SK-N-SH treated with all-trans-retinoic acid at 6 μM for 48 hours (cell line): ENCODE measurements around the gene EPB41L2.

Experiments
- ATAC-seq: fragments of 200-7000 bp; cut with Tn5 transposase; 3 replicates; pipeline ENCODE4 v1.9.1; 2020; ENCODE audit warnings: mild to moderate bottlenecking, moderate library complexity
- ARNTL ChIP-seq: fragments of 450-650 bp; formaldehyde crosslinking; IDR thresholded peaks from 2 replicates; pipeline ENCODE4 v1.5.0; 2020; ENCODE audit warnings: low read depth, mild to moderate bottlenecking, moderate library complexity, borderline replicate concordance
- BACH2 ChIP-seq: fragments of 250-450 bp; sonication (Bioruptor Pico); IDR thresholded peaks from 2 replicates; pipeline ENCODE4 v1.9.0; 2021; ENCODE audit warnings: mild to moderate bottlenecking, borderline replicate concordance
- CREB5 ChIP-seq: fragments of 250-450 bp; sonication (Bioruptor Pico); IDR thresholded peaks from 2 replicates; pipeline ENCODE4 v1.5.1; 2020; ENCODE audit warnings: low read depth, mild to moderate bottlenecking, moderate library complexity
- CSDC2 ChIP-seq: fragments of 250-450 bp; sonication (Bioruptor Pico); IDR thresholded peaks from 2 replicates; pipeline ENCODE4 v1.5.0; 2020; ENCODE audit warnings: mild to moderate bottlenecking, moderate library complexity
- ESRRG ChIP-seq: fragments of 250-450 bp; sonication (Bioruptor Pico); IDR thresholded peaks from 2 replicates; pipeline ENCODE4 v1.6.1; 2021; ENCODE audit warnings: mild to moderate bottlenecking
- GLIS3 ChIP-seq: fragments of 250-450 bp; sonication (Bioruptor Pico); IDR thresholded peaks from 2 replicates; pipeline ENCODE4 v1.5.0; 2020; ENCODE audit warnings: mild to moderate bottlenecking, moderate library complexity
- ISL1 ChIP-seq: fragments of 250-450 bp; sonication (Bioruptor Pico); IDR thresholded peaks from 2 replicates; pipeline ENCODE4 v2.1.2; 2022; ENCODE audit warnings: mild to moderate bottlenecking, moderate library complexity
- OSR1 ChIP-seq: fragments of 250-450 bp; sonication (Bioruptor Pico); IDR thresholded peaks from 2 replicates; pipeline ENCODE4 v1.8.0; 2022; ENCODE audit warnings: moderate library complexity, mild to moderate bottlenecking, inconsistent platforms
- POU6F1 ChIP-seq: fragments of 250-450 bp; sonication (Bioruptor Pico); IDR thresholded peaks from 2 replicates; pipeline ENCODE4 v1.8.0; 2021; ENCODE audit warnings: low read depth, mild to moderate bottlenecking, moderate library complexity, borderline replicate concordance
- PPARA ChIP-seq: fragments of 250-450 bp; sonication (Bioruptor Pico); IDR thresholded peaks from 2 replicates; pipeline ENCODE4 v1.5.0; 2020; ENCODE audit warnings: mild to moderate bottlenecking, borderline replicate concordance
- RARB ChIP-seq: fragments of 250-450 bp; sonication (Bioruptor Pico); IDR thresholded peaks from 2 replicates; pipeline ENCODE4 v1.8.0; 2021; ENCODE audit warnings: mild to moderate bottlenecking, moderate library complexity
- SNAI2 ChIP-seq: fragments of 250-450 bp; sonication (Bioruptor Pico); IDR thresholded peaks from 2 replicates; pipeline ENCODE4 v1.5.0; 2020; ENCODE audit warnings: mild to moderate bottlenecking, moderate library complexity
- TCF4 ChIP-seq: fragments of 250-450 bp; sonication (Bioruptor Pico); IDR thresholded peaks from 2 replicates; pipeline ENCODE4 v1.8.0; 2021; ENCODE audit warnings: mild to moderate bottlenecking, moderate library complexity, borderline replicate concordance
- TOX ChIP-seq: fragments of 250-450 bp; sonication (Bioruptor Pico); IDR thresholded peaks from 2 replicates; pipeline ENCODE4 v1.8.0; 2021; ENCODE audit warnings: mild to moderate bottlenecking, moderate library complexity, borderline replicate concordance
- ZC3H10 ChIP-seq: fragments of 250-450 bp; sonication (Bioruptor Pico); IDR thresholded peaks from 2 replicates; pipeline ENCODE4 v1.5.1; 2021; ENCODE audit warnings: mild to moderate bottlenecking, moderate library complexity
- ZFP3 ChIP-seq: fragments of 250-450 bp; sonication (Bioruptor Pico); IDR thresholded peaks from 2 replicates; pipeline ENCODE4 v1.5.0; 2020; ENCODE audit warnings: mild to moderate bottlenecking, moderate library complexity
- ZNF565 ChIP-seq: fragments of 450-650 bp; formaldehyde crosslinking; conservative IDR thresholded peaks from 2 replicates; pipeline ENCODE4 v1.5.0; 2020; ENCODE audit warnings: low read depth, mild to moderate bottlenecking, moderate library complexity
- ZNF70 ChIP-seq: fragments of 450-650 bp; formaldehyde crosslinking; IDR thresholded peaks from 2 replicates; pipeline ENCODE4 v1.5.0; 2020; ENCODE audit warnings: mild to moderate bottlenecking, moderate library complexity
- ZNF8 ChIP-seq: fragments of 450-650 bp; formaldehyde crosslinking; IDR thresholded peaks from 2 replicates; pipeline ENCODE4 v1.5.0; 2020; ENCODE audit warnings: mild to moderate bottlenecking, moderate library complexity
- TF ChIP-seq, protein P1 (sequence below): fragments of 250-450 bp; sonication (Bioruptor Pico); IDR thresholded peaks from 2 replicates; pipeline ENCODE4 v1.8.0; 2020; ENCODE audit warnings: mild to moderate bottlenecking, moderate library complexity, borderline replicate concordance
- TF ChIP-seq, protein P2 (sequence below): fragments of 250-450 bp; sonication (Bioruptor Pico); IDR thresholded peaks from 2 replicates; pipeline ENCODE4 v1.5.1; 2021; ENCODE audit warnings: mild to moderate bottlenecking, moderate library complexity

Gene EPB41L2

GRCh38 chr6:131003488-131004386 is 59.3 kb downstream of the EPB41L2 start:
- TF ChIP-seq GLIS3: no peak
- TF ChIP-seq ZC3H10 (CRISPR knock-in tag): no peak
- no peak for TF ChIP-seq ZNF565
- TF ChIP-seq BACH2 (CRISPR knock-in tag): no peak
- TF ChIP-seq ZNF8 (CRISPR knock-in tag): no peak
- TF ChIP-seq CSDC2: no peak
- TF ChIP-seq ISL1 (CRISPR knock-in tag): no peak
- TF ChIP-seq ZFP3: no peak
- no peak for TF ChIP-seq RARB
- TF ChIP-seq ZNF70 (CRISPR knock-in tag): no peak
- no peak for TF ChIP-seq PPARA
- no peak for TF ChIP-seq OSR1
- TF ChIP-seq ARNTL: no peak
- TF ChIP-seq CREB5: no peak
- no peak for ATAC-seq

GRCh38 chr6:131002661-131002980 is 60.4 kb downstream of the EPB41L2 start:
- TF ChIP-seq, protein P1, sequence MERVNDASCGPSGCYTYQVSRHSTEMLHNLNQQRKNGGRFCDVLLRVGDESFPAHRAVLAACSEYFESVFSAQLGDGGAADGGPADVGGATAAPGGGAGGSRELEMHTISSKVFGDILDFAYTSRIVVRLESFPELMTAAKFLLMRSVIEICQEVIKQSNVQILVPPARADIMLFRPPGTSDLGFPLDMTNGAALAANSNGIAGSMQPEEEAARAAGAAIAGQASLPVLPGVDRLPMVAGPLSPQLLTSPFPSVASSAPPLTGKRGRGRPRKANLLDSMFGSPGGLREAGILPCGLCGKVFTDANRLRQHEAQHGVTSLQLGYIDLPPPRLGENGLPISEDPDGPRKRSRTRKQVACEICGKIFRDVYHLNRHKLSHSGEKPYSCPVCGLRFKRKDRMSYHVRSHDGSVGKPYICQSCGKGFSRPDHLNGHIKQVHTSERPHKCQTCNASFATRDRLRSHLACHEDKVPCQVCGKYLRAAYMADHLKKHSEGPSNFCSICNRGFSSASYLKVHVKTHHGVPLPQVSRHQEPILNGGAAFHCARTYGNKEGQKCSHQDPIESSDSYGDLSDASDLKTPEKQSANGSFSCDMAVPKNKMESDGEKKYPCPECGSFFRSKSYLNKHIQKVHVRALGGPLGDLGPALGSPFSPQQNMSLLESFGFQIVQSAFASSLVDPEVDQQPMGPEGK (CRISPR knock-in tag): no peak
- no peak for TF ChIP-seq RARB
- TF ChIP-seq POU6F1 (CRISPR knock-in tag): no peak
- TF ChIP-seq BACH2 (CRISPR knock-in tag): no peak
- TF ChIP-seq ZNF70 (CRISPR knock-in tag): no peak
- TF ChIP-seq OSR1: no peak
- TF ChIP-seq CSDC2: no peak
- no peak for TF ChIP-seq ZFP3
- TF ChIP-seq ESRRG (CRISPR knock-in tag): no peak
- no peak for TF ChIP-seq PPARA
- ATAC-seq: no peak

DNA sequence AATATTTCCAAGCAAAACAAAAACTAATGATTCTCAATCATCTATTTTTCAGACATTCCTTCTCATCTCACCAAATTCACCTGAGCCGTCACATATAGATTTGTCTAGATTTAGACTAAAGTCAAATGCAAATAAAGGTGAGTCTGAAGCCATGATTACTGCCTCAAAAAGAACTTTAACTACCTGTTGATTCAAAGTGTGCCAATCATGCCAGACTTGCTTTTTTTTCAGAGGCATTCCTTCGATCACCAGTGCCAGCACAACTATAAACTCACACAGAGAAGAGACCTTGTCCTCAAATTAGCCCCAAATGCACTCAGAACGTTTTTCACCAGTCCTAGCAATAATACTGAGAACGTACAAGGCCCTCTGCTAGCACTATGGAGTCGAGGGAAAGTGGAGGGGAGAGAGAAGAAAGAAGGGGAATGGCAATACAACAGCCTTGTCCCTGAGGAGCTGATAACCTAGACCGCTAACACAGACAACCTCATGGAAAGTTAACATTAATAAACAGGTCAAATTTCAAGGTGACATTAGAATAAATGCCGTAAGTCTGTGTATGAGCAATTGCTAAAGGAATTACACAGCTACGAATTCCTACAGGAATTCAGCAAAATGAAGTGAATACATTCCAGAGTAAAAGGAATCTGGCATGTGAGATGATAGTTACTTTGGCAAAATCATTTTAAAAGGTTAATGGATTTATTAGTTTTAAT is 60.9 kb downstream of the EPB41L2 start:
- ATAC-seq: no peak
- TF ChIP-seq TOX (CRISPR knock-in tag) (no peak), PPARA (no peak), GLIS3 (no peak), ARNTL (no peak), CREB5 (no peak), POU6F1 (CRISPR knock-in tag) (no peak), TCF4 (CRISPR knock-in tag) (no peak), ZFP3 (no peak), RARB (no peak), CSDC2 (no peak), ZC3H10 (CRISPR knock-in tag) (no peak), SNAI2 (CRISPR knock-in tag) (no peak), ZNF70 (CRISPR knock-in tag) (no peak)
- TF ChIP-seq, protein P2, sequence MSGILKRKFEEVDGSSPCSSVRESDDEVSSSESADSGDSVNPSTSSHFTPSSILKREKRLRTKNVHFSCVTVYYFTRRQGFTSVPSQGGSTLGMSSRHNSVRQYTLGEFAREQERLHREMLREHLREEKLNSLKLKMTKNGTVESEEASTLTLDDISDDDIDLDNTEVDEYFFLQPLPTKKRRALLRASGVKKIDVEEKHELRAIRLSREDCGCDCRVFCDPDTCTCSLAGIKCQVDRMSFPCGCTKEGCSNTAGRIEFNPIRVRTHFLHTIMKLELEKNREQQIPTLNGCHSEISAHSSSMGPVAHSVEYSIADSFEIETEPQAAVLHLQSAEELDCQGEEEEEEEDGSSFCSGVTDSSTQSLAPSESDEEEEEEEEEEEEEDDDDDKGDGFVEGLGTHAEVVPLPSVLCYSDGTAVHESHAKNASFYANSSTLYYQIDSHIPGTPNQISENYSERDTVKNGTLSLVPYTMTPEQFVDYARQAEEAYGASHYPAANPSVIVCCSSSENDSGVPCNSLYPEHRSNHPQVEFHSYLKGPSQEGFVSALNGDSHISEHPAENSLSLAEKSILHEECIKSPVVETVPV: no peak
